Activated CD4-positive, alpha-beta T cell treated with anti-CD3 and anti-CD28 coated beads, Interleukin-2, amount 50 U/mL, for 1 hour (primary cell): ENCODE data around the gene DOK6.
"Not testable (repeated sequence)": the region's sequence is repeated elsewhere in the genome, so short reads cannot be mapped to it uniquely, and the experiment has no call there.

Experiments used
- DNase-seq: peaks from one replicate; pipeline ENCODE4 v3.0.0-alpha.2; 2020

The DOK6 gene

GRCh38 chr18:69400253-69400975 lies at the start of gene DOK6:
DOK6 (plus strand) TSS chr18:69400888.
- DNase-seq, result no peak

GRCh38 chr18:69353023-69353422 lies 47.7 kb upstream of the DOK6 start:
- no peak for DNase-seq

- no peak for DNase-seq
Observed at GRCh38 chr18:69357590-69357989, 43.1 kb upstream of the DOK6 start.

- DNase-seq, result no peak
Observed at GRCh38 chr18:69358212-69358895, 42.3 kb upstream of the DOK6 start.

- DNase-seq, result not testable (repeated sequence)
Observed at GRCh38 chr18:69359768-69360167, 40.9 kb upstream of the DOK6 start.

- DNase-seq, result no peak
Observed at GRCh38 chr18:69364930-69365329, 35.8 kb upstream of the DOK6 start.

GRCh38 chr18:69365658-69366057 lies 35.0 kb upstream of the DOK6 start:
- DNase-seq, result no peak

- DNase-seq, result no peak
Observed at GRCh38 chr18:69367104-69367503, 33.6 kb upstream of the DOK6 start.

GRCh38 chr18:69371729-69372128 lies 29.0 kb upstream of the DOK6 start:
- no peak for DNase-seq

- DNase-seq, result no peak
Observed at GRCh38 chr18:69380324-69380723, 20.4 kb upstream of the DOK6 start.

- DNase-seq, result no peak
Observed at GRCh38 chr18:69383186-69383585, 17.5 kb upstream of the DOK6 start.

GRCh38 chr18:69387186-69387585 lies 13.5 kb upstream of the DOK6 start:
- no peak for DNase-seq

GRCh38 chr18:69388222-69388621 lies 12.5 kb upstream of the DOK6 start:
- DNase-seq, result no peak

GRCh38 chr18:69397096-69397495 lies 3.6 kb upstream of the DOK6 start:
- no peak for DNase-seq

- no peak for DNase-seq
Observed at GRCh38 chr18:69399253-69399652, 1.4 kb upstream of the DOK6 start.

GRCh38 chr18:69400976-69401225 lies 213 bp downstream of the DOK6 start:
- no peak for DNase-seq

GRCh38 chr18:69401226-69401971 lies 711 bp downstream of the DOK6 start:
- no peak for DNase-seq

- DNase-seq, result no peak
Observed at GRCh38 chr18:69401972-69402532, 1.4 kb downstream of the DOK6 start.

GRCh38 chr18:69402533-69402989 lies 1.9 kb downstream of the DOK6 start:
- no peak for DNase-seq

GRCh38 chr18:69408522-69408921 lies 7.8 kb downstream of the DOK6 start:
- no peak for DNase-seq

- no peak for DNase-seq
Observed at GRCh38 chr18:69411199-69411598, 10.5 kb downstream of the DOK6 start.

- DNase-seq, result no peak
Observed at GRCh38 chr18:69414184-69414583, 13.5 kb downstream of the DOK6 start.

GRCh38 chr18:69432847-69433246 lies 32.2 kb downstream of the DOK6 start:
- no peak for DNase-seq

- DNase-seq, result no peak
Observed at GRCh38 chr18:69435000-69435399, 34.3 kb downstream of the DOK6 start.
